ENCODE data around the gene ADAMTSL5.
"Not testable (repeated sequence)": the region's sequence is repeated elsewhere in the genome, so short reads cannot be mapped to it uniquely, and the experiment has no call there.

Gene ADAMTSL5

GRCh38 chr19:1530856-1531255 is 18.0 kb upstream of the ADAMTSL5 start:
- not testable (repeated sequence) for DNase-seq (ENCODE audit: low spot score)

DNA sequence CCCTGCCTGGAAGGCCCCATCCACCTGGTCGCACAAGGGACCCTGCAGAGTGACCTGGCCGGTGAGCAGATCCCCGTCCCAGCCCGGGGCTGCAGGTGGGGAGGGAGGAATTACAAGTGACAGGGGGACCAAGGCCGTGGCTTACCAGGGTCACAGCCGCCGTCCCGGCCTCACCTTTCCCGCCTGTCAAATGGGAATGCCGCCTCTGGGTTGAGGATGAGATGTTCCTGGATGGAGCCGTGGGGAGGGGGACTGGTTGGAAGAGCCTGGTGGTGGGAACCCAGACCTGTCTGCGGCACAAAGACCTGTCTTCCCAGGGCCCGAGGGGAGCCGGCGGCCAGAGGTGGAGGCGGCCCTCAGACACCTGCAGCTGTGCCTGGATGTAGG is 16.6 kb upstream of the ADAMTSL5 start:
- DNase-seq (ENCODE audit: low spot score): no peak

- no peak for DNase-seq (ENCODE audit: low spot score)
Observed at GRCh38 chr19:1528596-1529429, 16.0 kb upstream of the ADAMTSL5 start.

GRCh38 chr19:1527650-1528309 is 15.0 kb upstream of the ADAMTSL5 start:
- no peak for DNase-seq (ENCODE audit: low spot score)

DNA sequence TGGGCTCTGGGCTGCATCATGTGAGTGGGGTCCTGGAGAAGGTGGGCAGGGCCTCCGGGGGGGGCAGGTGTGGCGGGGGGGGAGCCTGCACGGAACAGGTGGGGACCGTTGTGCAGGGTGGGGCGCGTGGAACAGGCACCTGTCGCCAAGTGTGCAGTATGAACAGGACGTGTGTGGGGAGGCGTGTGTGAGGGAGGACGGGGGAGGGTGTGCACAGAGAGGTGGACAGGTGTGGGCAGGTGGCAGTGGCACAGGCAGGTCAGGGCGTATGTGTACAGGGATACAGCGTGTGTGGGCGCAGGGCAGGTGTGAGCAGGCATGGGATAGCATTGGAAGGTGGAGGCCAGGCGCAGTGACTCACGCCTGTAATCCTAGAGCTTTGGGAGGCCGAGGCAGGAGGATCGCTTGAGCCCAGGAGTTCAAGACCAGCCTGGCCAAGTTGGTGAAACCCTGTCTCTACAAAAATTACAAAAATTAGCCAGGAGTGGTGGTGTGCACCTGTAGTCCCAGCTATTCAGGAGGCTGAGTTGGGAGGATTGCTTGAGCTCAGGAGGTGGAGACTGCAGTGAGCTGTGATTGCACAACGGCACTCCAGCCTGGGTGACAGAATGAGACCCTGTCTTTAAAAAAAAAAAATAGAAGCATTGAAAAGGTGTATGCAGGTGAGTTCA is 14.3 kb upstream of the ADAMTSL5 start:
- DNase-seq (ENCODE audit: low spot score): no peak

- no peak for DNase-seq (ENCODE audit: low spot score)
Observed at GRCh38 chr19:1526066-1526778, 13.4 kb upstream of the ADAMTSL5 start.

DNA sequence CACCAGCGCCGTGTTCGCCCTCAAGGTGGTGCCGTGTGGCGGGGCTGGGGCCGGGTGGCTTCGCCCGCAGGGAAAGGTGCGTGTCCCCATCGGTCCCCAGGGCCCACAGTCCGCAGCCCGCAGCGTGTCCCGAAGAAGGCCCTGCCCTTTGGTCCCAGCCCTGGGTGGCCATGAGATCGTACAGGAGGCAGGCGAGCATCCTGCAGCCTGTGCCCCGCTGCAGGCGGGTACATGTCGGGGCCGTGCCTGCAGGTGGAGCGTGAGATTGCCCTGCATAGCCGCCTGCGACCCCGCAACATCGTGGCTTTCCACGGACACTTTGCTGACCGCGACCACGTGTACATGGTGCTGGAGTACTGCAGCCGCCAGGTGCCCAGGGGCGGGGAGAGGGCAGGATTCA is 12.5 kb upstream of the ADAMTSL5 start:
- no peak for DNase-seq (ENCODE audit: low spot score)

GRCh38 chr19:1524972-1525325 is 12.1 kb upstream of the ADAMTSL5 start:
- no peak for DNase-seq (ENCODE audit: low spot score)

GRCh38 chr19:1524287-1524971 is 11.6 kb upstream of the ADAMTSL5 start:
- no peak for DNase-seq (ENCODE audit: low spot score)

DNA sequence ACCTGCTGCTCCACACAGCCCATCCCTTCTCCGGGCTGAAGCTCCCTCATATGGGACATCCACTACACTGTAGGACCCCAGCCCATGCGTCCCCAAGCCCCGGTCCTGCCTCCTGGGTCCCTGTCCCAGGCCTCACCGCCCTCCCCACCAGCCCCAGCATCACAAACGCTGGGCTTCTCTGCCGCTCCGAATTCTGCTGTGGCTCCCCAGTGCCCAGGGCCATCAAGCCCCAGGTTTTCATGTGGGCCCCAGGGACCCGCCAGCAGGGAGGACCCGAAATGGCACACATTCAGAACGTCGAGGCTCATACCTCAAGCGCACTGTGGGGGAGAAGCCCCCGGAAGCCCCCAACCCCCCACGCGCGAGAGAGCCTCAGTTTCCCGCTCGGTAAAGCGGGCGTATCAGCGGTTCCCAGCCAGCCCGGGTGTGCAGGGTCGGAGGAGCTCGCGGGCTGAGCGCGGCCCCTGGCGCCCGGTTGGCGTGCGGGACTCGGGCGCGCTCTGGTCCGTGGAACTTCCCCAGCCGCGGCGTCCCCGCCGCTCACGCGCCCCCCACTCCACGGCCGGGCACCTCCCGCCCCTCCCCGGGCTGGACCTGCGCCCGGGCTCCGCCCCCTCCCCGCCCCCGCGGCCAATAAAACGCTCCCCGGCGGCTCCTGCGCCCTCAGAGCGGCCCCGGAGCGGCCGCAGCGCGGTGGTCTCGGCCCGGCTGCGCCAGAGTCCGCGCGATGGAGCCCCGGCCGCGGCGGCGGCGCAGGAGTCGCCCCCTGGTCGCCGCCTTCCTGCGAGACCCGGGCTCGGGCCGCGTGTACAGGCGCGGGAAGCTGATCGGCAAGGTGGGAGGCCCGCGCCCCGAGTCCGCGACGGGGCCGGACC is 10.8 kb upstream of the ADAMTSL5 start, which contains the start of gene PLK5:
Gene PLK5 (plus strand): TSS at position 666 of the 875 bp plus-strand sequence. CDS start 2,920 bp downstream, outside the sequence.
- DNase-seq (ENCODE audit: low spot score): no peak

GRCh38 chr19:1522838-1523237 is 10.0 kb upstream of the ADAMTSL5 start:
- DNase-seq (ENCODE audit: low spot score): no peak

DNA sequence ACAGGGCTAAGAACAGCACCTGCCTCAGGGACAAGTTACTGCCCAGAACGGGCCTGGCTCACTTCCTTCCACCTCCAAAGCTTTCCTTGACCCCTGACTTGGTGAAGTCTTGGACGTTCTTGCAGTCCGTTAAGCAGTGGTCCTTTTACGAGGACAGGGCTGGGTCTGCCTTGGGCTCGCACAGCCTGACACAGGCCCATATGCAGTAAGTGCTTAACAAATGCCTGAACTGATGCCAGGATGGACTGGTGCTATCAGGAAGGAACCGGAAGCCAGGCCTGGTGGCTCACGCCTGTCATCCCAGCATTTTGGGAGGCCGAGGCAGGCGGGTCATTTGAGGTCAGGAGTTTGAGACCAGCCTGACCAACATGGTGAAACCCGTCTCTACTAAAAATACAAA is 9.2 kb upstream of the ADAMTSL5 start:
- no peak for DNase-seq (ENCODE audit: low spot score)

GRCh38 chr19:1521636-1522035 is 8.8 kb upstream of the ADAMTSL5 start:
- DNase-seq (ENCODE audit: low spot score): no peak

GRCh38 chr19:1520203-1520780 is 7.5 kb upstream of the ADAMTSL5 start:
- DNase-seq (ENCODE audit: low spot score): no peak

- not testable (repeated sequence) for DNase-seq (ENCODE audit: low spot score)
Observed at GRCh38 chr19:1519802-1520201, 7.0 kb upstream of the ADAMTSL5 start.

DNA sequence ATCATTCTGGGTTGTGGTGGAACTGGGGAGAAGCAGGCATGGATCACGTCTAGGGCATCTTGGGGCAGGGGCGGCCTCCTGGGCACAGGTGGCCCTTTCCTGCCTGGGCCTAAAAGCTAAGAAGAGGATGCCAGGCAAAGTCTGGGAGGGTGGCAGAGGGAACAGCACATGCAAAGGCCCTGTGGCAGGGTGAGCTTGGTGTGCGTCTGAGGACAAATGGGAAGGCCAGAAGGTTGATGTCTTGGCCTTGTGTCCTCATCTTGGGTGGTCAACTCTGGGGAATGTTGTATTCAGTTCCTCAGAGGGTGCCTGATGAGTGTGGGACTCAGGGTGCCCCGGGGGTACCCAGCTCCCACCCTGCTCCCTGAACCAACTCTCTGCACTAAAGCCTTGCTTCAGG is 5.7 kb upstream of the ADAMTSL5 start:
- no peak for DNase-seq (ENCODE audit: low spot score)

GRCh38 chr19:1516395-1516753 is 3.6 kb upstream of the ADAMTSL5 start:
- no peak for DNase-seq (ENCODE audit: low spot score)

- no peak for DNase-seq (ENCODE audit: low spot score)
Observed at GRCh38 chr19:1514986-1515721, 2.3 kb upstream of the ADAMTSL5 start.

DNA sequence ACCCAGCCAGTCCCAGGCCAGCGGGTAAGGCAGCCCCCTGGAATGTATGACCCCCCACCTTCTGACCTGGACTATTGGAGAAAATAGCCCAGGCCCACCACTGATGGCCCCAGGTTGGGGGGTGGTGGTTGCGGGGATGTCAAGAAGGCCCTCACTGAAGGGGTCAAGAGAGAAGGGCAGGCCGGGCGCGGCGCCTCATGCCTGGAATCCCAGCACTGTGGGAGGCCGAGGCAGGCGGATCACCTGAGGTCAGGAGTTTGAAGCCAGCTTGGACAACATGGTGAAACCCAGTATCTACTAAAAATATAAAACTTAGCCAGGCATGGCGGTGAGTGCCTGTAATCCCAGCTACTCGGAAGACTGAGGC is 1.5 kb upstream of the ADAMTSL5 start:
- no peak for DNase-seq (ENCODE audit: low spot score)

Measured in RKO (cell line).